CD8-positive, alpha-beta memory T cell (primary cell): ENCODE measurements around the gene SLC4A5. TPM values are rescaled to one million over a fixed set of nuclear protein-coding genes. Genes with fewer than 3 reads are reported as not detected.
A peak's percentile ranks its signal among the peaks of the same experiment; 100 is the strongest.

ENCODE experiments used
- CTCF ChIA-PET: fragments of 350-600 bp; sonication (Branson Sonifier 250); formaldehyde crosslinking; loops from one replicate; lab custom pipeline; 2021; ENCODE audit warnings: antibody characterized with exemption; lab: Charles Lee
- POLR2A ChIA-PET: fragments of 350-600 bp; sonication (Branson Sonifier 250); formaldehyde crosslinking; loops from one replicate; lab custom pipeline; 2021; ENCODE audit warnings: antibody characterized with exemption; lab: Charles Lee
- DNase-seq, 5 donors: peaks; one replicate each; pipeline versions ENCODE4 v3.0.0 to v3.0.0-alpha.2; 2020 to 2022; ENCODE audit warnings: mixed read lengths in 1 of 5
- H3K27ac ChIP-seq: one replicate; pipeline ENCODE4 v1.7.0; 2013; ENCODE audit warnings: low read depth, mild to moderate bottlenecking, low read length, moderate library complexity
- H3K27me3 ChIP-seq: 2 replicates; pipeline ENCODE4 v1.7.0; 2013; ENCODE audit warnings: low read length, mild to moderate bottlenecking; ENCODE audit not compliant: insufficient read depth, poor library complexity, severe bottlenecking
- H3K36me3 ChIP-seq: 2 replicates; pipeline ENCODE4 v1.7.0; 2013; ENCODE audit warnings: mild to moderate bottlenecking, low read length, moderate library complexity; ENCODE audit not compliant: insufficient read depth
- H3K4me1 ChIP-seq: 2 replicates; pipeline ENCODE4 v1.7.0; 2013; ENCODE audit warnings: mild to moderate bottlenecking, low read length, moderate library complexity; ENCODE audit not compliant: insufficient read depth
- H3K4me3 ChIP-seq: 2 replicates; pipeline ENCODE4 v1.7.0; 2013; ENCODE audit warnings: mild to moderate bottlenecking, low read length
- H3K9me3 ChIP-seq: 2 replicates; pipeline ENCODE4 v1.7.0; 2013; ENCODE audit warnings: mild to moderate bottlenecking, low read length
- H3K27ac Mint-ChIP-seq, 8 donors: one replicate each; pipeline ENCODE4 v1.8.0; 2020 to 2021; ENCODE audit warnings: mixed read lengths in 8 of 8, mild to moderate bottlenecking in 6 of 8, inconsistent platforms in 3 of 8, moderate library complexity in 3 of 8
- H3K27me3 Mint-ChIP-seq, 2 donors: one replicate each; pipeline ENCODE4 v1.8.0; 2020 to 2021; ENCODE audit warnings: mixed read lengths in 2 of 2, mild to moderate bottlenecking in 1 of 2, moderate library complexity in 1 of 2
- H3K36me3 Mint-ChIP-seq, 3 donors: one replicate each; pipeline ENCODE4 v1.8.0; 2020 to 2021; ENCODE audit warnings: mixed read lengths in 3 of 3, inconsistent platforms in 1 of 3, mild to moderate bottlenecking in 1 of 3
- H3K4me1 Mint-ChIP-seq, 3 donors: one replicate each; pipeline ENCODE4 v1.8.0; 2020 to 2021; ENCODE audit warnings: mixed read lengths in 3 of 3, inconsistent platforms in 1 of 3, mild to moderate bottlenecking in 1 of 3
- H3K4me3 Mint-ChIP-seq, 7 donors: one replicate each; pipeline ENCODE4 v1.8.0; 2020 to 2021; ENCODE audit warnings: mixed read lengths in 7 of 7, mild to moderate bottlenecking in 6 of 7, moderate library complexity in 4 of 7, inconsistent platforms in 2 of 7
- H3K9me3 Mint-ChIP-seq, 5 donors: one replicate each; pipeline ENCODE4 v1.8.0; 2020 to 2022; ENCODE audit warnings: mixed read lengths in 5 of 5, mild to moderate bottlenecking in 3 of 5, moderate library complexity in 2 of 5, inconsistent platforms in 1 of 5
- polyA plus RNA-seq: library from polyadenylated mRNA; unstranded; fragments of 300-500 nt; fragmentation: Illumina TruSeq; gene quantifications from one replicate; pipeline ENCODE4 v1.2.3, GENCODE V29; 2021
- total RNA-seq, 2 experiments: library from RNA; stranded (reverse); gene quantifications; one replicate each; pipeline ENCODE4 v1.2.3, GENCODE V29; 2021

The SLC4A5 gene
- total and polyA plus RNA-seq, 3 experiments from 2014 or later = 0.13 to 1.9 (median 1.8) TPM

- ChIA-PET CTCF (interaction anchor here (0.9 kb wide), 1 partner anchor 9 kb away, joined by 3 read pairs; no protein-coding TSS in a partner anchor), POLR2A (no interaction called here)
- Histone ChIP-seq H3K4me1 (peaks cover 20% of the 10 kb centered on the region), H3K36me3 (no peaks in the 10 kb centered on the region), H3K27ac (no peak overlapping the region), H3K27me3 (no peaks in the 10 kb centered on the region), H3K9me3 (no peaks in the 10 kb centered on the region), H3K4me3 (no peak overlapping the region)
- Mint-ChIP-seq H3K27ac (no peak overlapping the region), H3K4me3 (no peak overlapping the region), H3K27me3 (peaks cover 0 to 10% of the 10 kb centered on the region in 2 donors), H3K36me3 (peaks cover 0 to 11% (median 5%) of the 10 kb centered on the region in 3 donors), H3K4me1 (peaks cover 17 to 21% (median 18%) of the 10 kb centered on the region in 3 donors), H3K9me3 (peaks cover 0 to 2% (median 0%) of the 10 kb centered on the region in 5 donors)
- no peak for DNase-seq
Measured at GRCh38 chr2:74286725-74287124, 56.5 kb downstream of the SLC4A5 start.

- H3K36me3 ChIP-seq = no peaks in the 10 kb centered on the region
- no peak overlapping the region for H3K4me3 Mint-ChIP-seq
- no peaks in the 10 kb centered on the region for H3K4me1 ChIP-seq
- H3K36me3 Mint-ChIP-seq = peaks cover 0 to 13% (median 11%) of the 10 kb centered on the region in 3 donors
- POLR2A ChIA-PET = no interaction called here
- peaks cover 0 to 6% of the 10 kb centered on the region in 2 donors for H3K27me3 Mint-ChIP-seq
- H3K4me1 Mint-ChIP-seq = no peaks in the 10 kb centered on the region
- H3K9me3 ChIP-seq = no peaks in the 10 kb centered on the region
- no peak overlapping the region for H3K4me3 ChIP-seq
- no peak for DNase-seq
- no peaks in the 10 kb centered on the region for H3K9me3 Mint-ChIP-seq
- CTCF ChIA-PET = interaction anchor here (0.7 kb wide), 1 partner anchor 8 kb away, joined by 3 read pairs; no protein-coding TSS in a partner anchor
- peak overlapping the region in 1 of 8 donors; percentile 51 for H3K27ac Mint-ChIP-seq
- no peak overlapping the region for H3K27ac ChIP-seq
- H3K27me3 ChIP-seq = no peaks in the 10 kb centered on the region
Measured at GRCh38 chr2:74281141-74281975, 61.9 kb downstream of the SLC4A5 start.

GRCh38 chr2:74278694-74279093 is 64.5 kb downstream of the SLC4A5 start:
- POLR2A ChIA-PET = no interaction called here
- H3K9me3 ChIP-seq = no peaks in the 10 kb centered on the region

GRCh38 chr2:74278176-74278575 is 65.0 kb downstream of the SLC4A5 start:
- no peaks in the 10 kb centered on the region for H3K9me3 Mint-ChIP-seq
- Histone ChIP-seq H3K27ac (no peak overlapping the region), H3K27me3 (no peaks in the 10 kb centered on the region), H3K4me1 (no peaks in the 10 kb centered on the region), H3K9me3 (no peaks in the 10 kb centered on the region), H3K4me3 (no peak overlapping the region), H3K36me3 (no peaks in the 10 kb centered on the region)
- H3K36me3 Mint-ChIP-seq = peaks cover 0 to 14% (median 7%) of the 10 kb centered on the region in 3 donors
- no peak overlapping the region for H3K27ac Mint-ChIP-seq
- no peaks in the 10 kb centered on the region for H3K4me1 Mint-ChIP-seq
- no peak overlapping the region for H3K4me3 Mint-ChIP-seq
- POLR2A ChIA-PET = no interaction called here
- DNase-seq = no peak
- H3K27me3 Mint-ChIP-seq = no peaks in the 10 kb centered on the region
- CTCF ChIA-PET = interaction anchor here (0.7 to 1.7 kb wide), 3 partner anchors 8 to 57 kb away, joined by 3 to 7 read pairs (median 4); no protein-coding TSS in a partner anchor

More at GRCh38 chr2:74278694-74279093, 64.5 kb downstream of the SLC4A5 start:
- DNase-seq = no peak
- Mint-ChIP-seq H3K27ac (no peak overlapping the region), H3K4me1 (no peaks in the 10 kb centered on the region), H3K36me3 (peaks cover 0 to 14% (median 9%) of the 10 kb centered on the region in 3 donors), H3K9me3 (no peaks in the 10 kb centered on the region), H3K4me3 (peak overlapping the region in 1 of 7 donors; percentile 16), H3K27me3 (no peaks in the 10 kb centered on the region)
- CTCF ChIA-PET = interaction anchor here (1.7 kb wide), 1 partner anchor 11 kb away, joined by 7 read pairs; no protein-coding TSS in a partner anchor
- H3K27ac ChIP-seq = no peak overlapping the region
- H3K4me1 ChIP-seq = no peaks in the 10 kb centered on the region
- H3K36me3 ChIP-seq = no peaks in the 10 kb centered on the region
- H3K4me3 ChIP-seq = no peak overlapping the region
- H3K27me3 ChIP-seq = no peaks in the 10 kb centered on the region

GRCh38 chr2:74275228-74275627 is 68.0 kb downstream of the SLC4A5 start:
- POLR2A ChIA-PET = interaction anchor here (0.5 kb wide), 1 partner anchor 98 kb away, joined by 3 read pairs; no protein-coding TSS in a partner anchor
- Histone ChIP-seq H3K27ac (no peak overlapping the region), H3K36me3 (no peaks in the 10 kb centered on the region), H3K27me3 (no peaks in the 10 kb centered on the region), H3K4me3 (no peak overlapping the region), H3K9me3 (no peaks in the 10 kb centered on the region), H3K4me1 (no peaks in the 10 kb centered on the region)
- Mint-ChIP-seq H3K4me3 (no peak overlapping the region), H3K9me3 (no peaks in the 10 kb centered on the region), H3K4me1 (no peaks in the 10 kb centered on the region), H3K36me3 (peaks cover 1 to 8% (median 4%) of the 10 kb centered on the region in 3 donors), H3K27ac (no peak overlapping the region), H3K27me3 (no peaks in the 10 kb centered on the region)
- no peak for DNase-seq
- CTCF ChIA-PET = interaction anchor here (1.1 to 1.9 kb wide), 2 partner anchors 17 to 60 kb away, joined by 3 to 5 read pairs; no protein-coding TSS in a partner anchor

GRCh38 chr2:74269667-74270066 is 73.5 kb downstream of the SLC4A5 start:
- peaks cover 15 to 30% (median 19%) of the 10 kb centered on the region in 3 donors for H3K4me1 Mint-ChIP-seq
- DNase-seq = no peak
- H3K27me3 Mint-ChIP-seq = no peaks in the 10 kb centered on the region

GRCh38 chr2:74267068-74267467 is 76.1 kb downstream of the SLC4A5 start:
- Histone ChIP-seq H3K27me3 (no peaks in the 10 kb centered on the region), H3K27ac (no peak overlapping the region), H3K4me1 (peaks cover 21% of the 10 kb centered on the region), H3K4me3 (peak overlapping the region; percentile 8), H3K9me3 (no peaks in the 10 kb centered on the region), H3K36me3 (no peaks in the 10 kb centered on the region)
- H3K4me1 Mint-ChIP-seq = peaks cover 15 to 30% (median 19%) of the 10 kb centered on the region in 3 donors
- H3K9me3 Mint-ChIP-seq = no peaks in the 10 kb centered on the region
- peak overlapping the region in 6 of 7 donors; percentile 9 to 65 (median 58) for H3K4me3 Mint-ChIP-seq
- DNase-seq = peak in 4 of 5 donors; percentile 26 to 73 (median 54)
- CTCF ChIA-PET = interaction anchor here (1.0 to 5.4 kb wide), 5 partner anchors 11 to 112 kb away, joined by 3 to 26 read pairs (median 3); no protein-coding TSS in a partner anchor
- POLR2A ChIA-PET = no interaction called here
- H3K36me3 Mint-ChIP-seq = peaks cover 3 to 13% (median 4%) of the 10 kb centered on the region in 3 donors
- H3K27me3 Mint-ChIP-seq = no peaks in the 10 kb centered on the region
- H3K27ac Mint-ChIP-seq = peak overlapping the region in 6 of 8 donors; percentile 6 to 82 (median 30)

More at GRCh38 chr2:74269667-74270066, 73.5 kb downstream of the SLC4A5 start:
- H3K36me3 Mint-ChIP-seq = peaks cover 3 to 5% (median 4%) of the 10 kb centered on the region in 3 donors
- Histone ChIP-seq H3K27me3 (no peaks in the 10 kb centered on the region), H3K9me3 (no peaks in the 10 kb centered on the region), H3K4me3 (no peak overlapping the region), H3K36me3 (no peaks in the 10 kb centered on the region), H3K4me1 (peaks cover 21% of the 10 kb centered on the region), H3K27ac (no peak overlapping the region)
- CTCF ChIA-PET = interaction anchor here (1.2 kb wide), 1 partner anchor 66 kb away, joined by 9 read pairs; no protein-coding TSS in a partner anchor
- peak overlapping the region in 1 of 8 donors; percentile 42 for H3K27ac Mint-ChIP-seq
- H3K4me3 Mint-ChIP-seq = no peak overlapping the region
- H3K9me3 Mint-ChIP-seq = no peaks in the 10 kb centered on the region
- POLR2A ChIA-PET = no interaction called here
